ENCODE data around the gene CATSPERE.

The CATSPERE gene

GRCh38 chr1:244447552-244447951 is 13.5 kb upstream of the CATSPERE start:
- Histone ChIP-seq H3K27ac (ENCODE audit: low read depth in 2 of 2, low read length in 2 of 2) (no peak overlapping the region), H3K4me1 (ENCODE audit: control insufficient read depth in 2 of 2, insufficient read depth in 2 of 2, low read length in 2 of 2) (peaks cover 8 to 15% of the 10 kb centered on the region in 2 donors), H3K9ac (ENCODE audit: low read depth in 1 of 2, low read length in 2 of 2) (no peak overlapping the region), H3K9me3 (ENCODE audit: control insufficient read depth in 2 of 2, low read length in 2 of 2) (no peaks in the 10 kb centered on the region), H3K4me3 (ENCODE audit: low read length in 2 of 2) (no peak overlapping the region), H3K27me3 (ENCODE audit: control insufficient read depth in 2 of 2, insufficient read depth in 2 of 2, low read length in 2 of 2) (no peaks in the 10 kb centered on the region), H3K36me3 (ENCODE audit: control insufficient read depth in 2 of 2, insufficient read depth in 2 of 2, low read length in 2 of 2) (peaks cover 0 to 2% of the 10 kb centered on the region in 2 donors)

- Histone ChIP-seq H3K4me1 (ENCODE audit: control insufficient read depth in 2 of 2, insufficient read depth in 2 of 2, low read length in 2 of 2) (peaks cover 8 to 15% of the 10 kb centered on the region in 2 donors), H3K4me3 (ENCODE audit: low read length in 2 of 2) (no peak overlapping the region)
These were observed 12.6 kb upstream of the CATSPERE start for GRCh38 chr1:244448279-244449036.

GRCh38 chr1:244449936-244450508 is 11.1 kb upstream of the CATSPERE start:
- no peaks in the 10 kb centered on the region for H3K9me3 ChIP-seq (ENCODE audit: control insufficient read depth in 2 of 2, low read length in 2 of 2)
- H3K4me1 ChIP-seq (ENCODE audit: control insufficient read depth in 2 of 2, insufficient read depth in 2 of 2, low read length in 2 of 2) = peaks cover 8 to 15% of the 10 kb centered on the region in 2 donors
- H3K27me3 ChIP-seq (ENCODE audit: control insufficient read depth in 2 of 2, insufficient read depth in 2 of 2, low read length in 2 of 2) = no peaks in the 10 kb centered on the region
- peak overlapping the region; percentile 92 to 98 for H3K4me3 ChIP-seq (ENCODE audit: low read length in 2 of 2)
- H3K9ac ChIP-seq (ENCODE audit: low read depth in 1 of 2, low read length in 2 of 2) = peak overlapping the region in 1 of 2 donors; percentile 91
- H3K27ac ChIP-seq (ENCODE audit: low read depth in 2 of 2, low read length in 2 of 2) = peak overlapping the region; percentile 97 to 98
- H3K36me3 ChIP-seq (ENCODE audit: control insufficient read depth in 2 of 2, insufficient read depth in 2 of 2, low read length in 2 of 2) = peaks cover 0 to 2% of the 10 kb centered on the region in 2 donors

More at GRCh38 chr1:244448279-244449036, 12.6 kb upstream of the CATSPERE start:
- Histone ChIP-seq H3K36me3 (ENCODE audit: control insufficient read depth in 2 of 2, insufficient read depth in 2 of 2, low read length in 2 of 2) (peaks cover 0 to 2% of the 10 kb centered on the region in 2 donors), H3K9ac (ENCODE audit: low read depth in 1 of 2, low read length in 2 of 2) (no peak overlapping the region), H3K27me3 (ENCODE audit: control insufficient read depth in 2 of 2, insufficient read depth in 2 of 2, low read length in 2 of 2) (no peaks in the 10 kb centered on the region), H3K27ac (ENCODE audit: low read depth in 2 of 2, low read length in 2 of 2) (no peak overlapping the region), H3K9me3 (ENCODE audit: control insufficient read depth in 2 of 2, low read length in 2 of 2) (no peaks in the 10 kb centered on the region)

- H3K9me3 ChIP-seq (ENCODE audit: control insufficient read depth in 2 of 2, low read length in 2 of 2) = no peaks in the 10 kb centered on the region
- peak overlapping the region; percentile 92 to 98 for H3K4me3 ChIP-seq (ENCODE audit: low read length in 2 of 2)
- peaks cover 0 to 2% of the 10 kb centered on the region in 2 donors for H3K36me3 ChIP-seq (ENCODE audit: control insufficient read depth in 2 of 2, insufficient read depth in 2 of 2, low read length in 2 of 2)
- no peaks in the 10 kb centered on the region for H3K27me3 ChIP-seq (ENCODE audit: control insufficient read depth in 2 of 2, insufficient read depth in 2 of 2, low read length in 2 of 2)
- peak overlapping the region; percentile 97 to 98 for H3K27ac ChIP-seq (ENCODE audit: low read depth in 2 of 2, low read length in 2 of 2)
- H3K4me1 ChIP-seq (ENCODE audit: control insufficient read depth in 2 of 2, insufficient read depth in 2 of 2, low read length in 2 of 2) = peaks cover 8 to 13% of the 10 kb centered on the region in 2 donors
- H3K9ac ChIP-seq (ENCODE audit: low read depth in 1 of 2, low read length in 2 of 2) = peak overlapping the region; percentile 91 to 98
These were observed 10.2 kb upstream of the CATSPERE start for GRCh38 chr1:244450597-244451538.

- Histone ChIP-seq H3K36me3 (ENCODE audit: control insufficient read depth in 2 of 2, insufficient read depth in 2 of 2, low read length in 2 of 2) (peaks cover 0 to 2% of the 10 kb centered on the region in 2 donors), H3K4me1 (ENCODE audit: control insufficient read depth in 2 of 2, insufficient read depth in 2 of 2, low read length in 2 of 2) (peaks cover 8 to 13% of the 10 kb centered on the region in 2 donors), H3K9ac (ENCODE audit: low read depth in 1 of 2, low read length in 2 of 2) (peak within 1 kb of the TSS; percentile 91 to 98), H3K27me3 (ENCODE audit: control insufficient read depth in 2 of 2, insufficient read depth in 2 of 2, low read length in 2 of 2) (no peaks in the 10 kb centered on the region), H3K9me3 (ENCODE audit: control insufficient read depth in 2 of 2, low read length in 2 of 2) (no peaks in the 10 kb centered on the region), H3K27ac (ENCODE audit: low read depth in 2 of 2, low read length in 2 of 2) (peak within 1 kb of the TSS; percentile 97 to 98), H3K4me3 (ENCODE audit: low read length in 2 of 2) (peak within 1 kb of the TSS; percentile 92 to 98)
These were observed 9.5 kb upstream of the CATSPERE start, which contains the start of gene ADSS2 for GRCh38 chr1:244451539-244451950. TSS of gene ADSS2 (minus strand) at chr1:244451909. CDS start at chr1:244451817, 92 bp downstream.

GRCh38 chr1:244451951-244452795 is 8.9 kb upstream of the CATSPERE start:
- no peak overlapping the region for H3K9ac ChIP-seq (ENCODE audit: low read depth in 1 of 2, low read length in 2 of 2)
- H3K4me1 ChIP-seq (ENCODE audit: control insufficient read depth in 2 of 2, insufficient read depth in 2 of 2, low read length in 2 of 2) = peaks cover 8 to 10% of the 10 kb centered on the region in 2 donors
- peaks cover 0 to 2% of the 10 kb centered on the region in 2 donors for H3K36me3 ChIP-seq (ENCODE audit: control insufficient read depth in 2 of 2, insufficient read depth in 2 of 2, low read length in 2 of 2)
- peak overlapping the region; percentile 97 to 98 for H3K27ac ChIP-seq (ENCODE audit: low read depth in 2 of 2, low read length in 2 of 2)
- H3K9me3 ChIP-seq (ENCODE audit: control insufficient read depth in 2 of 2, low read length in 2 of 2) = no peaks in the 10 kb centered on the region
- no peaks in the 10 kb centered on the region for H3K27me3 ChIP-seq (ENCODE audit: control insufficient read depth in 2 of 2, insufficient read depth in 2 of 2, low read length in 2 of 2)
- H3K4me3 ChIP-seq (ENCODE audit: low read length in 2 of 2) = peak overlapping the region; percentile 71 to 98

- Histone ChIP-seq H3K36me3 (ENCODE audit: control insufficient read depth in 2 of 2, insufficient read depth in 2 of 2, low read length in 2 of 2) (peaks cover 0 to 2% of the 10 kb centered on the region in 2 donors), H3K4me3 (ENCODE audit: low read length in 2 of 2) (no peak overlapping the region), H3K4me1 (ENCODE audit: control insufficient read depth in 2 of 2, insufficient read depth in 2 of 2, low read length in 2 of 2) (peaks cover 8 to 10% of the 10 kb centered on the region in 2 donors), H3K27me3 (ENCODE audit: control insufficient read depth in 2 of 2, insufficient read depth in 2 of 2, low read length in 2 of 2) (no peaks in the 10 kb centered on the region), H3K27ac (ENCODE audit: low read depth in 2 of 2, low read length in 2 of 2) (no peak overlapping the region), H3K9me3 (ENCODE audit: control insufficient read depth in 2 of 2, low read length in 2 of 2) (no peaks in the 10 kb centered on the region), H3K9ac (ENCODE audit: low read depth in 1 of 2, low read length in 2 of 2) (no peak overlapping the region)
These were observed 6.7 kb upstream of the CATSPERE start for GRCh38 chr1:244454412-244454811.

GRCh38 chr1:244456586-244456985 is 4.5 kb upstream of the CATSPERE start:
- no peak overlapping the region for H3K27ac ChIP-seq (ENCODE audit: low read depth in 2 of 2, low read length in 2 of 2)
- no peaks in the 10 kb centered on the region for H3K9me3 ChIP-seq (ENCODE audit: control insufficient read depth in 2 of 2, low read length in 2 of 2)
- no peak overlapping the region for H3K4me3 ChIP-seq (ENCODE audit: low read length in 2 of 2)
- peaks cover 4 to 5% of the 10 kb centered on the region in 2 donors for H3K4me1 ChIP-seq (ENCODE audit: control insufficient read depth in 2 of 2, insufficient read depth in 2 of 2, low read length in 2 of 2)
- no peaks in the 10 kb centered on the region for H3K36me3 ChIP-seq (ENCODE audit: control insufficient read depth in 2 of 2, insufficient read depth in 2 of 2, low read length in 2 of 2)
- no peaks in the 10 kb centered on the region for H3K27me3 ChIP-seq (ENCODE audit: control insufficient read depth in 2 of 2, insufficient read depth in 2 of 2, low read length in 2 of 2)
- H3K9ac ChIP-seq (ENCODE audit: low read depth in 1 of 2, low read length in 2 of 2) = no peak overlapping the region

GRCh38 chr1:244458781-244459180 is 2.3 kb upstream of the CATSPERE start:
- no peaks in the 10 kb centered on the region for H3K9me3 ChIP-seq (ENCODE audit: control insufficient read depth in 2 of 2, low read length in 2 of 2)
- no peak overlapping the region for H3K9ac ChIP-seq (ENCODE audit: low read depth in 1 of 2, low read length in 2 of 2)
- peaks cover 4 to 5% of the 10 kb centered on the region in 2 donors for H3K4me1 ChIP-seq (ENCODE audit: control insufficient read depth in 2 of 2, insufficient read depth in 2 of 2, low read length in 2 of 2)
- no peaks in the 10 kb centered on the region for H3K27me3 ChIP-seq (ENCODE audit: control insufficient read depth in 2 of 2, insufficient read depth in 2 of 2, low read length in 2 of 2)
- H3K27ac ChIP-seq (ENCODE audit: low read depth in 2 of 2, low read length in 2 of 2) = no peak overlapping the region
- no peak overlapping the region for H3K4me3 ChIP-seq (ENCODE audit: low read length in 2 of 2)
- no peaks in the 10 kb centered on the region for H3K36me3 ChIP-seq (ENCODE audit: control insufficient read depth in 2 of 2, insufficient read depth in 2 of 2, low read length in 2 of 2)
